A549 treated with CpdA at 1 μM for 4 hours (cell line): ENCODE measurements around the gene NOC2L. TPM values are rescaled to one million over a fixed set of nuclear protein-coding genes. Genes with fewer than 3 reads are reported as not detected.

Source experiments
- total RNA-seq: library from RNA; stranded (reverse); fragments of 200-300 nt; extraction: Qiagen RNA extraction; gene quantifications from 5 replicates; pipeline ENCODE4 v1.2.3, GENCODE V29; 2022; ENCODE audit warnings: low read depth

The NOC2L gene
- total RNA-seq = 70.3 to 88.3 TPM (median 84.2 TPM) in 5 replicates

GRCh38 chr1:958823-959730 is at the start of gene NOC2L:
Gene NOC2L (minus strand): TSS chr1:959256. CDS start chr1:959240, 16 bp downstream.

GRCh38 chr1:999725-1000356 is 40.8 kb upstream of the NOC2L start, which contains the start of gene HES4:
Gene HES4 (minus strand): TSS chr1:1000097. CDS start chr1:999973, 124 bp downstream.

GRCh38 chr1:981955-982558 is 23.0 kb upstream of the NOC2L start, which contains the start of gene PERM1:
Gene PERM1 (minus strand): TSS chr1:982093. CDS start chr1:981029, 1,064 bp downstream.

GRCh38 chr1:966135-966703 is 7.2 kb upstream of the NOC2L start, which contains the start of gene PLEKHN1:
Gene PLEKHN1 (plus strand): TSS chr1:966482. CDS start chr1:966532, 50 bp downstream.

GRCh38 chr1:960363-961131 is 1.5 kb upstream of the NOC2L start, which contains the start of gene KLHL17:
Gene KLHL17 (plus strand): TSS chr1:960584. CDS start chr1:960694, 110 bp downstream.

GRCh38 chr1:923131-923990 is 35.7 kb downstream of the NOC2L start, which contains the start of gene SAMD11:
Gene SAMD11 (plus strand): TSS chr1:923923. CDS start chr1:924432, 509 bp downstream.

Other genes starting within 250 kb of the NOC2L start
- 14.4 to 35.3 TPM (median 31.0 TPM) in 5 replicates for gene SAMD11, start 35.3 kb downstream of the NOC2L start, total RNA-seq
- gene KLHL17, start 1.3 kb upstream of the NOC2L start, total RNA-seq = 11.1 to 20.2 TPM (median 15.1 TPM) in 5 replicates
- 4.9 to 7.8 TPM (median 6.0 TPM) in 5 replicates for gene PLEKHN1, start 7.2 kb upstream of the NOC2L start, total RNA-seq
- gene PERM1, start 22.8 kb upstream of the NOC2L start, total RNA-seq = 0.07 to 0.24 TPM (median 0.08 TPM) in 3 of 5 replicates, not detected in the others
- 23.7 to 67.7 TPM (median 49.6 TPM) in 5 replicates for gene HES4, start 40.8 kb upstream of the NOC2L start, total RNA-seq
- 16.8 to 27.6 TPM (median 24.4 TPM) in 5 replicates for gene ISG15, start 54.2 kb upstream of the NOC2L start, total RNA-seq
- gene AGRN, start 60.9 kb upstream of the NOC2L start, total RNA-seq = 83.1 to 132 TPM (median 111 TPM) in 5 replicates
- 0.18 to 0.30 TPM (median 0.30 TPM) in 5 replicates for gene RNF223, start 115.0 kb upstream of the NOC2L start, total RNA-seq
- gene C1orf159, start 156.8 kb upstream of the NOC2L start, total RNA-seq = 9.8 to 16.1 TPM (median 14.6 TPM) in 5 replicates
- not detected in 5 replicates for gene TTLL10, start 214.6 kb upstream of the NOC2L start, total RNA-seq
- gene TNFRSF18, start 247.3 kb upstream of the NOC2L start, total RNA-seq = 0.08 TPM in 1 of 5 replicates, not detected in the others